Measurements from ENCODE around the gene CDCA4. TPM values are rescaled to one million over a fixed set of nuclear protein-coding genes. Genes with fewer than 3 reads are reported as not detected.

CDCA4 gene
- total RNA-seq, 4 donors from 2014 or later = 27.7 to 38.6 (median 35.8) TPM

GRCh38 chr14:105022276-105022670 is 1.4 kb upstream of the CDCA4 start:
- Histone ChIP-seq H3K36me3 (no peaks in the 10 kb centered on the region), H3K4me1 (peaks cover 40% of the 10 kb centered on the region), H3K4me3 (no peak overlapping the region), H3K27me3 (no peaks in the 10 kb centered on the region), H3K9me3 (no peaks in the 10 kb centered on the region), H3K27ac (no peak overlapping the region)
- WGBS = 73% methylated on average over 2 of the region's 2 CpGs
- peak in 1 of 2 donors; percentile 22 for DNase-seq (ENCODE audit: low spot score in 2 of 2)
- TF ChIP-seq POLR2AphosphoS5 (IDR thresholded peaks at IDR 0.05) = no peak
- TF ChIP-seq POLR2A (IDR thresholded peaks at IDR 0.05) = no peak
- TF ChIP-seq EP300 (IDR thresholded peaks at IDR 0.05) = no peak
- TF ChIP-seq CTCF (IDR thresholded peaks at IDR 0.05) = no peak

- Histone ChIP-seq H3K27me3 (no peaks in the 10 kb centered on the region), H3K4me1 (peaks cover 40% of the 10 kb centered on the region), H3K4me3 (peak overlapping the region; percentile 85), H3K36me3 (no peaks in the 10 kb centered on the region), H3K27ac (peak overlapping the region; percentile 85), H3K9me3 (no peaks in the 10 kb centered on the region)
- TF ChIP-seq EP300 (IDR thresholded peaks at IDR 0.05) (no peak), POLR2AphosphoS5 (IDR thresholded peaks at IDR 0.05) (no peak), POLR2A (IDR thresholded peaks at IDR 0.05) (no peak), CTCF (IDR thresholded peaks at IDR 0.05) (no peak)
- 10% methylated on average over 20 of the region's 20 CpGs for WGBS
- peak in 1 of 2 donors; percentile 71 for DNase-seq (ENCODE audit: low spot score in 2 of 2)
Observed at GRCh38 chr14:105021656-105022275, 883 bp upstream of the CDCA4 start.

- H3K36me3 ChIP-seq = no peaks in the 10 kb centered on the region
- H3K4me1 ChIP-seq = peaks cover 55% of the 10 kb centered on the region
- H3K27ac ChIP-seq = peak overlapping the region; percentile 89
- H3K9me3 ChIP-seq = no peaks in the 10 kb centered on the region
- no peaks in the 10 kb centered on the region for H3K27me3 ChIP-seq
- peak overlapping the region; percentile 85 for H3K4me3 ChIP-seq
- DNase-seq (ENCODE audit: low spot score in 2 of 2) = no peak
- TF ChIP-seq POLR2A (IDR thresholded peaks at IDR 0.05) = no peak
- no peak for TF ChIP-seq POLR2AphosphoS5 (IDR thresholded peaks at IDR 0.05)
- TF ChIP-seq EP300 (IDR thresholded peaks at IDR 0.05) = no peak
- no peak for TF ChIP-seq CTCF (IDR thresholded peaks at IDR 0.05)
- WGBS = 7% methylated on average over 25 of the region's 75 CpGs
Observed at GRCh38 chr14:105019861-105020814, 745 bp downstream of the CDCA4 start.

- TF ChIP-seq CTCF (IDR thresholded peaks at IDR 0.05) (no peak), POLR2AphosphoS5 (IDR thresholded peaks at IDR 0.05) (no peak), EP300 (IDR thresholded peaks at IDR 0.05) (no peak), POLR2A (IDR thresholded peaks at IDR 0.05) (no peak)
- Histone ChIP-seq H3K9me3 (no peaks in the 10 kb centered on the region), H3K27ac (no peak overlapping the region), H3K36me3 (no peaks in the 10 kb centered on the region), H3K4me3 (no peak overlapping the region), H3K27me3 (no peaks in the 10 kb centered on the region), H3K4me1 (peaks cover 70% of the 10 kb centered on the region)
- DNase-seq (ENCODE audit: low spot score in 2 of 2) = no peak
- WGBS = 65% methylated on average over 4 of the region's 4 CpGs
Observed at GRCh38 chr14:105018414-105018813, 2.5 kb downstream of the CDCA4 start.

GRCh38 chr14:105015905-105016304 is 5.0 kb downstream of the CDCA4 start:
- TF ChIP-seq EP300 (IDR thresholded peaks at IDR 0.05) (no peak), CTCF (IDR thresholded peaks at IDR 0.05) (no peak), POLR2AphosphoS5 (IDR thresholded peaks at IDR 0.05) (no peak), POLR2A (IDR thresholded peaks at IDR 0.05) (no peak)
- peak in 1 of 2 donors; percentile 47 for DNase-seq (ENCODE audit: low spot score in 2 of 2)
- Histone ChIP-seq H3K9me3 (no peaks in the 10 kb centered on the region), H3K4me1 (peaks cover 72% of the 10 kb centered on the region), H3K4me3 (no peak overlapping the region), H3K36me3 (peaks cover 9% of the 10 kb centered on the region), H3K27me3 (no peaks in the 10 kb centered on the region), H3K27ac (peak overlapping the region; percentile 78)
- 56% methylated on average over 6 of the region's 6 CpGs for WGBS
